HepG2 (cell line): ENCODE data around the gene BCAS3. TPM values are rescaled to one million over a fixed set of nuclear protein-coding genes. Genes with fewer than 3 reads are reported as not detected.

Source experiments
- ATAC-seq: fragments of 200-7000 bp; cut with Tn5 transposase; 3 replicates; pipeline ENCODE4 v1.9.1; 2020; ENCODE audit warnings: mild to moderate bottlenecking, moderate library complexity
- BruUV-seq: library from RNA; stranded (reverse); fragments of 400-500 nt; replicated peaks from 2 replicates; lab custom pipeline; 2021; lab: Mats Ljungman, UMichigan
- CTCF ChIA-PET: fragments of 300-600 bp; formaldehyde crosslinking; extraction: SDS; loops from one replicate; lab custom pipeline; 2021; ENCODE audit warnings: low total read pairs, inconsistent platforms, low intra/inter-chr PET ratio; lab: Yijun Ruan, JAX
- POLR2A ChIA-PET: fragments of 350-600 bp; sonication (Branson Sonifier 250); formaldehyde crosslinking; loops from one replicate; lab custom pipeline; 2020; ENCODE audit warnings: antibody characterized with exemption, inconsistent platforms; lab: Yijun Ruan, JAX
- DNase-seq: peaks from one replicate; pipeline ENCODE4 v3.0.0-alpha.2; 2015; ENCODE audit warnings: low spot score
- FAIRE-seq: peaks from 3 replicates; lab custom pipeline; 2011; peaks lifted over from hg19 to GRCh38; lab: Jason Lieb, UNC
- H2AFZ ChIP-seq: one replicate; pipeline ENCODE4 v1.6.1; 2011; ENCODE audit warnings: low read length, inconsistent platforms
- H3K27ac ChIP-seq: fragments of 300-600 bp; 3 replicates; pipeline ENCODE4 v1.8.0; 2011; ENCODE audit warnings: mixed run types, mild to moderate bottlenecking, mixed read lengths, low read length, inconsistent platforms; ENCODE audit not compliant: insufficient read depth; ENCODE audit errors: extremely low read length
- H3K27me3 ChIP-seq, 2 experiments: fragments of 200-600 bp in 1 of 2; 2 replicates in 1 of 2; 3 replicates in 1 of 2; pipeline versions ENCODE4 v1.6.0 to v1.8.0; 2011; ENCODE audit warnings: low read length in 2 of 2, mild to moderate bottlenecking in 2 of 2, moderate library complexity in 2 of 2, inconsistent platforms in 1 of 2; ENCODE audit not compliant: insufficient read depth in 2 of 2, control insufficient read depth in 1 of 2
- H3K36me3 ChIP-seq, 2 experiments: fragments of 200-600 bp in 1 of 2; replicated peaks in 1 of 2; 2 replicates in 1 of 2; 3 replicates in 1 of 2; pipeline versions ENCODE4 v1.5.1 to v1.8.0; 2011; ENCODE audit warnings: low read length in 2 of 2, inconsistent platforms in 1 of 2; ENCODE audit not compliant: insufficient read depth in 2 of 2, control insufficient read depth in 1 of 2
- H3K4me1 ChIP-seq: 2 replicates; pipeline ENCODE4 v1.5.1; 2012; ENCODE audit warnings: low read length, inconsistent platforms; ENCODE audit not compliant: insufficient read depth
- H3K4me2 ChIP-seq: 2 replicates; pipeline ENCODE4 v1.6.0; 2011; ENCODE audit warnings: low read depth, low read length, inconsistent platforms
- H3K4me3 ChIP-seq, 3 experiments: fragments of 200-600 bp in 1 of 3; sonication (generic), shearing (Covaris generic) in 1 of 3; replicated peaks in 1 of 3; 2 replicates each; pipeline ENCODE4 v1.5.1; 2011 to 2016; ENCODE audit warnings: low read length in 3 of 3, inconsistent platforms in 2 of 3, low read depth in 2 of 3, mild to moderate bottlenecking in 2 of 3, control low read depth in 1 of 3, mixed read lengths in 1 of 3; ENCODE audit not compliant: insufficient read depth in 1 of 3
- H3K79me2 ChIP-seq: one replicate; pipeline ENCODE4 v1.6.1; 2011; ENCODE audit warnings: low read length, inconsistent platforms; ENCODE audit not compliant: insufficient read depth
- H3K9ac ChIP-seq: 2 replicates; pipeline ENCODE4 v1.6.0; 2011; ENCODE audit warnings: mild to moderate bottlenecking, low read depth, low read length, inconsistent platforms; ENCODE audit not compliant: insufficient read depth
- H3K9me3 ChIP-seq: 2 replicates; pipeline ENCODE4 v1.5.1; 2012; ENCODE audit warnings: mild to moderate bottlenecking, low read length
- H4K20me1 ChIP-seq: 2 replicates; pipeline ENCODE4 v1.6.0; 2011; ENCODE audit warnings: inconsistent platforms, mild to moderate bottlenecking, low read length, moderate library complexity; ENCODE audit not compliant: insufficient read depth
- ARID3A ChIP-seq: IDR thresholded peaks from 2 replicates; pipeline ENCODE4 v1.6.1; 2012; ENCODE audit warnings: low read depth, low read length, improper control_type of control experiment
- DR1 ChIP-seq: sonication (generic); formaldehyde crosslinking; IDR thresholded peaks from 2 replicates; pipeline ENCODE4 v1.8.0; 2021; ENCODE audit warnings: mild to moderate bottlenecking, missing genetic modification reagents, inconsistent platforms
- FLYWCH1 ChIP-seq: sonication (generic); formaldehyde crosslinking; IDR thresholded peaks from 2 replicates; pipeline ENCODE4 v1.8.1; 2023; ENCODE audit warnings: mild to moderate bottlenecking, missing genetic modification reagents
- NFE2L2 ChIP-seq: fragments of 150-350 bp; IDR thresholded peaks from 2 replicates; pipeline ENCODE4 v1.6.1; 2014; ENCODE audit warnings: low read length
- ONECUT2 ChIP-seq: sonication (generic); formaldehyde crosslinking; IDR thresholded peaks from 2 replicates; pipeline ENCODE4 v1.4.0; 2020; ENCODE audit warnings: missing genetic modification reagents
- PCBP2 ChIP-seq: fragments of 200-400 bp; formaldehyde crosslinking; optimal IDR thresholded peaks from 2 replicates; pipeline ENCODE3; 2018; ENCODE audit warnings: low read length, low read depth; ENCODE audit not compliant: poor library complexity, severe bottlenecking
- PITX1 ChIP-seq: sonication (generic); formaldehyde crosslinking; IDR thresholded peaks from 2 replicates; pipeline ENCODE4 v1.5.1; 2020; ENCODE audit warnings: mild to moderate bottlenecking, missing genetic modification reagents
- SRY ChIP-seq: sonication (generic); formaldehyde crosslinking; IDR thresholded peaks from 2 replicates; pipeline ENCODE4 v1.8.0; 2022; ENCODE audit warnings: mild to moderate bottlenecking, missing genetic modification reagents
- STAG1 ChIP-seq: sonication (generic); formaldehyde crosslinking; IDR thresholded peaks from 2 replicates; pipeline ENCODE4 v1.4.0; 2020; ENCODE audit warnings: missing genetic modification reagents
- TFDP2 ChIP-seq: sonication (generic); formaldehyde crosslinking; IDR thresholded peaks from 2 replicates; pipeline ENCODE4 v1.4.0; 2020; ENCODE audit warnings: missing genetic modification reagents
- ZBTB20 ChIP-seq: sonication (generic); formaldehyde crosslinking; IDR thresholded peaks from 2 replicates; pipeline ENCODE4 v1.8.1; 2023; ENCODE audit warnings: missing genetic modification reagents, low read depth, mild to moderate bottlenecking, borderline replicate concordance
- ZGPAT ChIP-seq: IDR thresholded peaks from 2 replicates; pipeline ENCODE4 v1.6.1; 2016; ENCODE audit warnings: mild to moderate bottlenecking
- ZNF430 ChIP-seq: sonication (generic); formaldehyde crosslinking; IDR thresholded peaks from 2 replicates; pipeline ENCODE4 v1.9.0; 2021; ENCODE audit warnings: mild to moderate bottlenecking, missing genetic modification reagents
- ZNF512B ChIP-seq: sonication (generic); formaldehyde crosslinking; IDR thresholded peaks from 2 replicates; pipeline ENCODE4 v1.5.1; 2020; ENCODE audit warnings: missing genetic modification reagents, mild to moderate bottlenecking, borderline replicate concordance
- ZNF558 ChIP-seq: sonication (generic); formaldehyde crosslinking; IDR thresholded peaks from 2 replicates; pipeline ENCODE4 v1.9.0; 2022; ENCODE audit warnings: mild to moderate bottlenecking, missing genetic modification reagents, borderline replicate concordance
- ZNF652 ChIP-seq: IDR thresholded peaks from 2 replicates; pipeline ENCODE4 v1.6.1; 2016; ENCODE audit warnings: low read depth, borderline replicate concordance
- ZSCAN12 ChIP-seq: sonication (generic); formaldehyde crosslinking; IDR thresholded peaks from 2 replicates; pipeline ENCODE4 v1.9.0; 2021; ENCODE audit warnings: mild to moderate bottlenecking, missing genetic modification reagents
- ZSCAN20 ChIP-seq: sonication (generic); formaldehyde crosslinking; IDR thresholded peaks from 2 replicates; pipeline ENCODE4 v1.4.0; 2020; ENCODE audit warnings: missing genetic modification reagents, mild to moderate bottlenecking, borderline replicate concordance
- whole genome bisulfite sequencing: methylation state at CpG from one replicate; pipeline ENCODE4 v1.1.6; 2017; ENCODE audit warnings: low lambda C conversion rate; 5-methylcytosine and 5-hydroxymethylcytosine counted together
- in situ Hi-C: cut with HindIII; loops from 2 replicates; pipeline ENCODE4 v1.10.0; 2017; ENCODE audit warnings: low pct_unique_long_range_greater_than_20kb; ENCODE audit not compliant: extremely low pct_ligation_motif_present
- intact Hi-C: fragments of 100-400 bp; cut with micrococcal nuclease; formaldehyde crosslinking; loops from one replicate; pipeline ENCODE4 v1.10.0; 2022; ENCODE audit not compliant: unreplicated experiment
- polyA plus RNA-seq, 8 experiments: library from polyadenylated mRNA; depleted of rRNA in 3 of 8; stranded (reverse) in 7 of 8; unstranded in 1 of 8; fragments of >200 nt; fragmentation: Illumina TruSeq in 4 of 8; extraction: Trizol in 4 of 8; gene quantifications; 2 replicates each; pipeline versions ENCODE4 v1.2.1 to v1.2.3, GENCODE V29; 2011 to 2016; ENCODE audit warnings: low read depth in 4 of 8, missing spikeins in 1 of 8, mixed read lengths in 1 of 8; ENCODE audit not compliant: insufficient read depth in 1 of 8
- total RNA-seq, 5 experiments: library from RNA; depleted of rRNA; stranded (reverse); fragments of >200 nt; fragmentation: Illumina TruSeq; extraction: Trizol; gene quantifications; 2 replicates each; pipeline ENCODE4 v1.2.3, GENCODE V29; 2016; ENCODE audit warnings: low read depth in 1 of 5

The BCAS3 gene
- total and polyA plus RNA-seq, 2 of the 13 experiments (the other 11 are each of a cell fraction or from before 2014, with no cell fraction given): 10.7 to 11.2 TPM

- intact Hi-C loops: no loop called here
- no peak overlapping the region for H3K27ac ChIP-seq
- TF ChIP-seq ZSCAN12 (CRISPR knock-in tag) (no peak), ZSCAN20 (no peak), ZBTB20 (CRISPR knock-in tag) (no peak), SRY (CRISPR knock-in tag) (no peak), STAG1 (no peak), DR1 (CRISPR knock-in tag) (no peak), ZNF652 (CRISPR knock-in tag) (no peak), ZNF430 (CRISPR knock-in tag) (no peak), PCBP2 (no peak), ZNF558 (CRISPR knock-in tag) (no peak), ONECUT2 (CRISPR knock-in tag) (no peak), NFE2L2 (no peak), PITX1 (no peak), ZNF512B (CRISPR knock-in tag) (no peak), FLYWCH1 (no peak), TFDP2 (no peak), ZGPAT (no peak), ARID3A (no peak)
Measured at GRCh38 chr17:61230972-61231820, 553.5 kb downstream of the BCAS3 start.

More at GRCh38 chr17:61230972-61231820, 553.5 kb downstream of the BCAS3 start:
- ChIA-PET POLR2A (no interaction called here), CTCF (no interaction called here)
- no peaks in the 10 kb centered on the region for H4K20me1 ChIP-seq
- H3K27me3 ChIP-seq: no peaks in the 10 kb centered on the region
- BruUV-seq: no TSS peak
- H3K4me2 ChIP-seq: no peak overlapping the region
- in situ Hi-C loops: no loop called here
- H3K79me2 ChIP-seq: no peaks in the 10 kb centered on the region
- 62% methylated on average over 4 of the region's 4 CpGs for WGBS
- no peaks in the 10 kb centered on the region for H3K9me3 ChIP-seq
- DNase-seq (no peak), ATAC-seq (no peak), FAIRE-seq (no peak)
- H3K36me3 ChIP-seq: no peaks in the 10 kb centered on the region
- peaks cover 20% of the 10 kb centered on the region for H3K4me1 ChIP-seq
- no peak overlapping the region for H3K9ac ChIP-seq
- H2AFZ ChIP-seq: no peak overlapping the region
- no peak overlapping the region for H3K4me3 ChIP-seq
